A673 (cell line): ENCODE results near the gene CILP. TPM values are rescaled to one million over a fixed set of nuclear protein-coding genes. Genes with fewer than 3 reads are reported as not detected.

Source experiments
- BruUV-seq: library from RNA; stranded (reverse); fragments of 400-500 nt; replicated peaks from 2 replicates; lab custom pipeline; 2021; lab: Mats Ljungman, UMichigan
- CTCF ChIA-PET: fragments of 300-600 bp; sonication (Branson Sonifier 250); formaldehyde crosslinking; loops from one replicate; lab custom pipeline; 2022; ENCODE audit warnings: antibody characterized with exemption; lab: Charles Lee
- POLR2A ChIA-PET: fragments of 300-600 bp; sonication (Branson Sonifier 250); formaldehyde crosslinking; loops from one replicate; lab custom pipeline; 2022; ENCODE audit warnings: antibody characterized with exemption; ENCODE audit not compliant: low non-redundant PET; lab: Charles Lee
- DNase-seq: peaks from one replicate; pipeline ENCODE4 v3.0.0-alpha.2; 2015; ENCODE audit warnings: low spot score
- H3K27ac ChIP-seq: fragments of 200-600 bp; sonication (generic); 2 replicates; pipeline ENCODE4 v1.5.1; 2016; ENCODE audit warnings: mixed run types, low read depth, mild to moderate bottlenecking, mixed read lengths, antibody characterized with exemption, low read length; ENCODE audit not compliant: poor library complexity, severe bottlenecking
- H3K27me3 ChIP-seq: fragments of 200-600 bp; sonication (generic); replicated peaks from 2 replicates; pipeline ENCODE4 v1.6.1; 2017; ENCODE audit warnings: mixed run types, low read depth, mild to moderate bottlenecking, mixed read lengths, antibody characterized with exemption, low read length; ENCODE audit not compliant: insufficient read depth, poor library complexity
- H3K36me3 ChIP-seq: fragments of 200-600 bp; sonication (generic); 2 replicates; pipeline ENCODE4 v1.6.1; 2016; ENCODE audit warnings: mixed run types, mild to moderate bottlenecking, mixed read lengths, antibody characterized with exemption, low read length; ENCODE audit not compliant: insufficient read depth, poor library complexity, severe bottlenecking
- H3K4me1 ChIP-seq: fragments of 200-600 bp; sonication (generic); 2 replicates; pipeline ENCODE4 v1.6.1; 2017; ENCODE audit warnings: mixed run types, mild to moderate bottlenecking, mixed read lengths, antibody characterized with exemption, low read length; ENCODE audit not compliant: insufficient read depth, poor library complexity, severe bottlenecking
- H3K4me3 ChIP-seq: fragments of 200-600 bp; sonication (generic); 2 replicates; pipeline ENCODE4 v1.5.1; 2016; ENCODE audit warnings: low read depth, mixed run types, mild to moderate bottlenecking, mixed read lengths, low read length; ENCODE audit not compliant: poor library complexity, severe bottlenecking
- H3K9me3 ChIP-seq: fragments of 200-600 bp; sonication (generic); 2 replicates; pipeline ENCODE4 v1.6.1; 2016; ENCODE audit warnings: mixed run types, low read depth, mild to moderate bottlenecking, mixed read lengths, antibody characterized with exemption, low read length; ENCODE audit not compliant: poor library complexity, severe bottlenecking
- CTCF ChIP-seq: fragments of 300-800, 200-600 bp; sonication (generic); conservative IDR thresholded peaks from 2 replicates; pipeline ENCODE4 v1.5.1; 2017; ENCODE audit warnings: low read depth, mild to moderate bottlenecking, antibody characterized with exemption, low read length, moderate library complexity, mixed read lengths
- EZH2 ChIP-seq: fragments of 200-600 bp; sonication (generic); IDR thresholded peaks from 2 replicates; pipeline ENCODE4 v1.6.1; 2017; ENCODE audit warnings: borderline replicate concordance, low read depth, mild to moderate bottlenecking, mixed read lengths, antibody characterized with exemption, low read length; ENCODE audit not compliant: poor library complexity, severe bottlenecking
- intact Hi-C: fragments of 100-400 bp; cut with micrococcal nuclease; formaldehyde crosslinking; loops from one replicate; pipeline ENCODE4 v1.10.0; 2022; ENCODE audit not compliant: unreplicated experiment
- total RNA-seq: library from RNA; stranded (reverse); gene quantifications from 2 replicates; pipeline ENCODE4 v1.2.3, GENCODE V29; 2021

The CILP gene
- total RNA-seq, 1 experiment from 2014 or later, result 0.04 TPM

- ChIA-PET CTCF (no interaction called here), POLR2A (no interaction called here)
- Histone ChIP-seq H3K4me1 (no peaks in the 10 kb centered on the region), H3K4me3 (no peak overlapping the region), H3K27ac (no peak overlapping the region), H3K27me3 (no peaks in the 10 kb centered on the region), H3K36me3 (no peaks in the 10 kb centered on the region), H3K9me3 (no peaks in the 10 kb centered on the region)
- intact Hi-C loops, result no loop called here
- BruUV-seq, result no TSS peak
- TF ChIP-seq CTCF (no peak), EZH2 (no peak)
- no peak for DNase-seq
Observed at GRCh38 chr15:65217526-65218482, 6.5 kb upstream of the CILP start.

- DNase-seq, result no peak
- H3K4me3 ChIP-seq, result no peak overlapping the region
- no peaks in the 10 kb centered on the region for H3K27me3 ChIP-seq
- BruUV-seq, result no TSS peak
- H3K36me3 ChIP-seq, result no peaks in the 10 kb centered on the region
- ChIA-PET POLR2A (no interaction called here), CTCF (no interaction called here)
- no peaks in the 10 kb centered on the region for H3K9me3 ChIP-seq
- H3K27ac ChIP-seq, result no peak overlapping the region
- H3K4me1 ChIP-seq, result peaks cover 7% of the 10 kb centered on the region
- intact Hi-C loops, result no loop called here
- TF ChIP-seq CTCF, result no peak
- TF ChIP-seq EZH2, result no peak
Observed at GRCh38 chr15:65215496-65215895, 4.2 kb upstream of the CILP start.

- no peaks in the 10 kb centered on the region for H3K9me3 ChIP-seq
- H3K36me3 ChIP-seq, result no peaks in the 10 kb centered on the region
- TF ChIP-seq CTCF, result no peak
- TF ChIP-seq EZH2, result no peak
- POLR2A ChIA-PET, result no interaction called here
- H3K27ac ChIP-seq, result no peak overlapping the region
- intact Hi-C loops, result no loop called here
- BruUV-seq, result no TSS peak
- no peak for DNase-seq
- H3K27me3 ChIP-seq, result no peaks in the 10 kb centered on the region
- H3K4me1 ChIP-seq, result peaks cover 7% of the 10 kb centered on the region
- no peak overlapping the region for H3K4me3 ChIP-seq
- CTCF ChIA-PET, result no interaction called here
Observed at GRCh38 chr15:65214010-65214409, 2.7 kb upstream of the CILP start.
